Neural progenitor cell (in vitro differentiated cells): ENCODE data around the gene ACSM2B. TPM values are rescaled to one million over a fixed set of nuclear protein-coding genes. Genes with fewer than 3 reads are reported as not detected.

Source experiments
- DNase-seq: peaks from one replicate; pipeline ENCODE4 v3.0.0-alpha.2; 2016; ENCODE audit warnings: low spot score
- H2AFZ ChIP-seq: fragments of 200-600 bp; sonication (generic); replicated peaks from 2 replicates; pipeline ENCODE4 v1.6.1; 2016; ENCODE audit warnings: antibody characterized with exemption
- H3F3A ChIP-seq: fragments of 200-600 bp; sonication (generic); 2 replicates; pipeline ENCODE4 v1.6.1; 2016; ENCODE audit warnings: antibody characterized with exemption, low read depth
- H3K27ac ChIP-seq: fragments of 200-600 bp; sonication (generic); 2 replicates; pipeline ENCODE4 v1.5.1; 2016; ENCODE audit warnings: mild to moderate bottlenecking
- H3K27me3 ChIP-seq: fragments of 200-600 bp; sonication (generic); 2 replicates; pipeline ENCODE4 v1.6.1; 2016; ENCODE audit warnings: mild to moderate bottlenecking, moderate library complexity
- H3K36me3 ChIP-seq: fragments of 200-600 bp; sonication (generic); 2 replicates; pipeline ENCODE4 v1.5.1; 2016
- H3K4me1 ChIP-seq: fragments of 200-600 bp; sonication (generic); 2 replicates; pipeline ENCODE4 v1.6.1; 2016; ENCODE audit warnings: mixed run types
- H3K4me2 ChIP-seq: fragments of 200-600 bp; sonication (generic); 2 replicates; pipeline ENCODE4 v1.6.1; 2016
- H3K4me3 ChIP-seq: fragments of 200-600 bp; sonication (generic); 2 replicates; pipeline ENCODE4 v1.5.1; 2016
- H3K79me2 ChIP-seq: fragments of 200-600 bp; sonication (generic); 2 replicates; pipeline ENCODE4 v1.6.1; 2016; ENCODE audit warnings: low read depth
- H3K9ac ChIP-seq: fragments of 200-600 bp; sonication (generic); 2 replicates; pipeline ENCODE4 v1.6.1; 2016
- H3K9me3 ChIP-seq: fragments of 200-600 bp; sonication (generic); 2 replicates; pipeline ENCODE4 v1.5.1; 2016; ENCODE audit warnings: low read depth
- H4K20me1 ChIP-seq: fragments of 200-600 bp; sonication (generic); 2 replicates; pipeline ENCODE4 v1.6.1; 2016; ENCODE audit warnings: low read depth
- H3K27ac Mint-ChIP-seq: 3 replicates; pipeline ENCODE4 v1.8.0; 2021; ENCODE audit warnings: mixed read lengths
- H3K27me3 Mint-ChIP-seq: 2 replicates; pipeline ENCODE4 v1.8.0; 2022; ENCODE audit warnings: low read depth, mild to moderate bottlenecking, inconsistent platforms, moderate library complexity, mixed read lengths; ENCODE audit not compliant: insufficient read depth
- H3K36me3 Mint-ChIP-seq: 3 replicates; pipeline ENCODE4 v1.8.0; 2021; ENCODE audit warnings: mixed read lengths
- H3K4me1 Mint-ChIP-seq: 3 replicates; pipeline ENCODE4 v1.8.0; 2021; ENCODE audit warnings: mixed read lengths
- H3K4me3 Mint-ChIP-seq: 3 replicates; pipeline ENCODE4 v1.8.0; 2021; ENCODE audit warnings: mild to moderate bottlenecking, moderate library complexity, mixed read lengths
- H3K9me3 Mint-ChIP-seq: 3 replicates; pipeline ENCODE4 v1.8.0; 2020; ENCODE audit warnings: mixed read lengths
- CTCF ChIP-seq: fragments of 200-600 bp; sonication (generic); IDR thresholded peaks from 2 replicates; pipeline ENCODE4 v1.5.1; 2017; ENCODE audit warnings: antibody characterized with exemption, mild to moderate bottlenecking
- EZH2 ChIP-seq: fragments of 200-600 bp; sonication (generic); IDR thresholded peaks from 2 replicates; pipeline ENCODE4 v1.6.1; 2017; ENCODE audit warnings: antibody characterized with exemption, mild to moderate bottlenecking, moderate library complexity
- EZH2phosphoT487 ChIP-seq: fragments of 200-600 bp; sonication (generic); IDR thresholded peaks from 2 replicates; pipeline ENCODE4 v1.6.1; 2017; ENCODE audit warnings: antibody characterized with exemption
- total RNA-seq: library from RNA; depleted of rRNA; stranded (reverse); fragments of >200 nt; gene quantifications from 2 replicates; pipeline ENCODE4 v1.2.3, GENCODE V29; 2015; ENCODE audit warnings: low replicate concordance

ACSM2B gene
- total RNA-seq, 1 donor from 2014 or later = not detected

DNA sequence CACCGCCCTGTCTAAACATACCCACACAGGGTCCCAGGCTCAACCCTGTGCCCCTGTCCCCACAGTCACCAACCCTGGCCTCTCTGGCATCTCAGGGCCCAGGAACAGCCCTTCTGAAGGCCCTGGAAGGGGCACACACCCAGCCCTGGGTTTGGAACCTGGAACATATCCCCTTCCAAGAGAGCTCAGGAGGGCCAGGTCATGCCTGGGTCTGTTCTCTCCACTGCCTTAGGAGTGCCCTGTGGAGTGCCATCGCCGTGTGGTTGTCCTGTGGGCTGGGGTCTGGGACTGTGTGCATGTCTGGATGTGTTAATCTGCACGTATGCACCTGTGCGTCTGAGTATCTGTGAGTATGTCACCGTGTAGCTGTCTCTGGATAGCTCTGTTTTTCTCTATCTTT lies 45.2 kb upstream of the ACSM2B start:
- no peak for DNase-seq
- no peak overlapping the region for H3K27ac ChIP-seq
- H2AFZ ChIP-seq = no peak overlapping the region
- no peak overlapping the region for H3K27ac Mint-ChIP-seq
- H3K4me3 Mint-ChIP-seq = no peak overlapping the region
- TF ChIP-seq CTCF = no peak
- TF ChIP-seq EZH2 = no peak
- TF ChIP-seq EZH2phosphoT487 = no peak
- no peaks in the 10 kb centered on the region for H3K4me1 Mint-ChIP-seq
- no peaks in the 10 kb centered on the region for H3F3A ChIP-seq
- no peak overlapping the region for H3K4me2 ChIP-seq
- no peaks in the 10 kb centered on the region for H3K36me3 ChIP-seq
- no peaks in the 10 kb centered on the region for H4K20me1 ChIP-seq
- H3K9me3 ChIP-seq = no peaks in the 10 kb centered on the region
- no peak overlapping the region for H3K4me3 ChIP-seq
- H3K79me2 ChIP-seq = no peaks in the 10 kb centered on the region
- no peak overlapping the region for H3K9ac ChIP-seq
- no peaks in the 10 kb centered on the region for H3K27me3 ChIP-seq
- H3K36me3 Mint-ChIP-seq = no peaks in the 10 kb centered on the region
- H3K27me3 Mint-ChIP-seq = peaks cover 3% of the 10 kb centered on the region
- H3K9me3 Mint-ChIP-seq = no peaks in the 10 kb centered on the region
- H3K4me1 ChIP-seq = peaks cover 3% of the 10 kb centered on the region

- peaks cover 3% of the 10 kb centered on the region for H3K4me1 ChIP-seq
- no peak overlapping the region for H3K9ac ChIP-seq
- Mint-ChIP-seq H3K27ac (no peak overlapping the region), H3K36me3 (no peaks in the 10 kb centered on the region), H3K4me1 (no peaks in the 10 kb centered on the region), H3K4me3 (no peak overlapping the region), H3K27me3 (peaks cover 6% of the 10 kb centered on the region), H3K9me3 (no peaks in the 10 kb centered on the region)
- no peak overlapping the region for H2AFZ ChIP-seq
- H3K79me2 ChIP-seq = no peaks in the 10 kb centered on the region
- H3K9me3 ChIP-seq = no peaks in the 10 kb centered on the region
- H3F3A ChIP-seq = no peaks in the 10 kb centered on the region
- H3K27ac ChIP-seq = no peak overlapping the region
- no peaks in the 10 kb centered on the region for H4K20me1 ChIP-seq
- no peak overlapping the region for H3K4me2 ChIP-seq
- H3K36me3 ChIP-seq = no peaks in the 10 kb centered on the region
- DNase-seq = no peak
- H3K27me3 ChIP-seq = no peaks in the 10 kb centered on the region
- no peak overlapping the region for H3K4me3 ChIP-seq
- TF ChIP-seq CTCF (no peak), EZH2 (no peak), EZH2phosphoT487 (no peak)
These were observed 44.6 kb upstream of the ACSM2B start for GRCh38 chr16:20620770-20621169.

- no peaks in the 10 kb centered on the region for H3K4me1 Mint-ChIP-seq
- no peaks in the 10 kb centered on the region for H3K36me3 ChIP-seq
These were observed 43.8 kb upstream of the ACSM2B start for GRCh38 chr16:20620003-20620402.

More at GRCh38 chr16:20620003-20620402, 43.8 kb upstream of the ACSM2B start:
- Histone ChIP-seq H3K27ac (no peak overlapping the region), H3F3A (no peaks in the 10 kb centered on the region), H4K20me1 (no peaks in the 10 kb centered on the region), H3K4me1 (peaks cover 3% of the 10 kb centered on the region), H3K79me2 (no peaks in the 10 kb centered on the region), H3K9ac (no peak overlapping the region), H3K4me2 (no peak overlapping the region), H3K9me3 (no peaks in the 10 kb centered on the region), H3K27me3 (no peaks in the 10 kb centered on the region), H2AFZ (no peak overlapping the region), H3K4me3 (no peak overlapping the region)
- TF ChIP-seq CTCF = no peak
- no peak for TF ChIP-seq EZH2
- no peak for TF ChIP-seq EZH2phosphoT487
- DNase-seq = no peak
- no peak overlapping the region for H3K4me3 Mint-ChIP-seq
- peaks cover 6% of the 10 kb centered on the region for H3K27me3 Mint-ChIP-seq
- H3K36me3 Mint-ChIP-seq = no peaks in the 10 kb centered on the region
- H3K27ac Mint-ChIP-seq = no peak overlapping the region
- no peaks in the 10 kb centered on the region for H3K9me3 Mint-ChIP-seq
